ENCODE measurements around the gene ACSL3.

- TF ChIP-seq CTCF (IDR thresholded peaks at IDR 0.05 in 8 of 11, conservative IDR thresholded peaks at IDR 0.05 in 3 of 11) (no peak), POLR2A (IDR thresholded peaks at IDR 0.05) (no peak)
Measured at GRCh38 chr2:222942977-222943376, 82.1 kb downstream of the ACSL3 start.

Data from spleen (tissue), 7 donors.